Smooth muscle cell (in vitro differentiated cells): ENCODE measurements around the gene TPK1. TPM values are rescaled to one million over a fixed set of nuclear protein-coding genes. Genes with fewer than 3 reads are reported as not detected.

Source experiments
- DNase-seq: peaks from one replicate; lab custom pipeline; 2025; ENCODE audit not compliant: unreplicated experiment; lab: John Stamatoyannopoulos, UW
- H2AFZ ChIP-seq: fragments of 200-600 bp; sonication (generic); 2 replicates; pipeline ENCODE4 v1.6.0; 2016; ENCODE audit warnings: antibody characterized with exemption, low read depth, mild to moderate bottlenecking
- H3F3A ChIP-seq: fragments of 200-600 bp; sonication (generic); 2 replicates; pipeline ENCODE4 v1.6.0; 2017; ENCODE audit warnings: antibody characterized with exemption, low read depth
- H3K27ac ChIP-seq: fragments of 200-600 bp; sonication (generic); 2 replicates; pipeline ENCODE4 v1.5.1; 2016; ENCODE audit warnings: low read depth, mild to moderate bottlenecking
- H3K27me3 ChIP-seq: fragments of 200-600 bp; sonication (generic); 2 replicates; pipeline ENCODE4 v1.6.1; 2016; ENCODE audit warnings: low read depth, mild to moderate bottlenecking
- H3K36me3 ChIP-seq: fragments of 200-600 bp; sonication (generic); 2 replicates; pipeline ENCODE4 v1.5.1; 2016; ENCODE audit warnings: low read depth
- H3K4me1 ChIP-seq: fragments of 200-600 bp; sonication (generic); 2 replicates; pipeline ENCODE4 v1.5.1; 2016; ENCODE audit warnings: low read depth
- H3K4me2 ChIP-seq: fragments of 200-600 bp; sonication (generic); 2 replicates; pipeline ENCODE4 v1.6.0; 2016; ENCODE audit warnings: mild to moderate bottlenecking
- H3K4me3 ChIP-seq: fragments of 200-600 bp; sonication (generic); 2 replicates; pipeline ENCODE4 v1.5.1; 2016; ENCODE audit warnings: mild to moderate bottlenecking
- H3K79me2 ChIP-seq: fragments of 200-600 bp; sonication (generic); 2 replicates; pipeline ENCODE4 v1.6.0; 2016; ENCODE audit warnings: low read depth, mild to moderate bottlenecking
- H3K9ac ChIP-seq: fragments of 200-600 bp; sonication (generic); 2 replicates; pipeline ENCODE4 v1.6.0; 2016; ENCODE audit warnings: low read depth
- H3K9me3 ChIP-seq: fragments of 200-600 bp; sonication (generic); replicated peaks from 2 replicates; pipeline ENCODE4 v1.5.1; 2016; ENCODE audit warnings: low read depth
- H4K20me1 ChIP-seq: fragments of 200-600 bp; sonication (generic); 2 replicates; pipeline ENCODE4 v1.6.0; 2016; ENCODE audit warnings: low read depth
- CTCF ChIP-seq: fragments of 200-600 bp; sonication (generic); IDR thresholded peaks from 2 replicates; pipeline ENCODE4 v1.5.1; 2017; ENCODE audit warnings: borderline replicate concordance, mild to moderate bottlenecking, antibody characterized with exemption; ENCODE audit not compliant: insufficient read depth, poor library complexity, severe bottlenecking
- WGBS: methylation state at CpG from one replicate; pipeline ENCODE4 v1.1.7; 2016; ENCODE audit warnings: low lambda C conversion rate; 5-methylcytosine and 5-hydroxymethylcytosine counted together
- polyA plus RNA-seq: library from polyadenylated mRNA; unstranded; fragments of >200 nt; fragmentation: Nextera tagmentation; extraction: Ambion mirVana; gene quantifications from 2 replicates; pipeline ENCODE4 v1.2.1, GENCODE V29; 2016
- total RNA-seq: library from RNA; depleted of rRNA; stranded (reverse); fragments of >200 nt; gene quantifications from 2 replicates; pipeline ENCODE4 v1.2.3, GENCODE V29; 2014

The TPK1 gene
- total and polyA plus RNA-seq, 2 experiments from 2014 or later: 1.2 to 1.9 TPM

GRCh38 chr7:144672869-144673268, 163.0 kb downstream of the TPK1 start:
- Histone ChIP-seq H3F3A (no peaks in the 10 kb centered on the region), H3K4me2 (no peak overlapping the region), H3K27ac (no peak overlapping the region), H2AFZ (no peak overlapping the region), H3K4me3 (no peak overlapping the region), H4K20me1 (no peaks in the 10 kb centered on the region), H3K9ac (no peak overlapping the region), H3K36me3 (no peaks in the 10 kb centered on the region), H3K9me3 (no peaks in the 10 kb centered on the region), H3K4me1 (peaks cover 17% of the 10 kb centered on the region), H3K79me2 (no peaks in the 10 kb centered on the region), H3K27me3 (no peaks in the 10 kb centered on the region)
- DNase-seq: no peak
- no peak for TF ChIP-seq CTCF
- WGBS: 82% methylated on average over 2 of the region's 2 CpGs

GRCh38 chr7:144671429-144671828, 164.4 kb downstream of the TPK1 start:
- H3K36me3 ChIP-seq: no peaks in the 10 kb centered on the region
- 87% methylated on average over 4 of the region's 4 CpGs for WGBS
- no peaks in the 10 kb centered on the region for H3K79me2 ChIP-seq
- H4K20me1 ChIP-seq: no peaks in the 10 kb centered on the region
- H2AFZ ChIP-seq: no peak overlapping the region
- no peak overlapping the region for H3K9ac ChIP-seq
- H3K4me2 ChIP-seq: no peak overlapping the region
- no peak for TF ChIP-seq CTCF
- peaks cover 17% of the 10 kb centered on the region for H3K4me1 ChIP-seq
- no peak overlapping the region for H3K4me3 ChIP-seq
- no peaks in the 10 kb centered on the region for H3F3A ChIP-seq
- no peak overlapping the region for H3K27ac ChIP-seq
- no peaks in the 10 kb centered on the region for H3K27me3 ChIP-seq
- no peak for DNase-seq
- H3K9me3 ChIP-seq: no peaks in the 10 kb centered on the region

- H3K4me2 ChIP-seq: no peak overlapping the region
- no peaks in the 10 kb centered on the region for H3K27me3 ChIP-seq
- no peak for DNase-seq
- H3K9ac ChIP-seq: no peak overlapping the region
- no peaks in the 10 kb centered on the region for H3K9me3 ChIP-seq
- H2AFZ ChIP-seq: no peak overlapping the region
- H4K20me1 ChIP-seq: no peaks in the 10 kb centered on the region
- H3K27ac ChIP-seq: no peak overlapping the region
- WGBS: 43% methylated on average over 3 of the region's 3 CpGs
- H3F3A ChIP-seq: no peaks in the 10 kb centered on the region
- H3K79me2 ChIP-seq: no peaks in the 10 kb centered on the region
- H3K36me3 ChIP-seq: no peaks in the 10 kb centered on the region
- peaks cover 17% of the 10 kb centered on the region for H3K4me1 ChIP-seq
- no peak overlapping the region for H3K4me3 ChIP-seq
- peak; percentile 21 for TF ChIP-seq CTCF
These were observed 165.6 kb downstream of the TPK1 start for GRCh38 chr7:144670218-144670617.

GRCh38 chr7:144668503-144668902, 167.3 kb downstream of the TPK1 start:
- no peaks in the 10 kb centered on the region for H4K20me1 ChIP-seq
- no peak for DNase-seq
- H3K27me3 ChIP-seq: no peaks in the 10 kb centered on the region
- H3K4me2 ChIP-seq: no peak overlapping the region
- TF ChIP-seq CTCF: no peak
- no peaks in the 10 kb centered on the region for H3K36me3 ChIP-seq
- H3K27ac ChIP-seq: no peak overlapping the region
- WGBS: 86% methylated on average over 1 of the region's 1 CpG
- H3F3A ChIP-seq: no peaks in the 10 kb centered on the region
- H3K4me3 ChIP-seq: no peak overlapping the region
- H3K4me1 ChIP-seq: peaks cover 17% of the 10 kb centered on the region
- no peak overlapping the region for H2AFZ ChIP-seq
- no peak overlapping the region for H3K9ac ChIP-seq
- H3K79me2 ChIP-seq: no peaks in the 10 kb centered on the region
- no peaks in the 10 kb centered on the region for H3K9me3 ChIP-seq
